DND-41 (cell line): ENCODE measurements around the gene TSPAN18.
"Not testable (repeated sequence)": the region's sequence is repeated elsewhere in the genome, so short reads cannot be mapped to it uniquely, and the experiment has no call there.

ENCODE experiments used
- ATAC-seq: fragments of 200-7000 bp; cut with Tn5 transposase; 3 replicates; pipeline ENCODE4 v1.9.1; 2021; ENCODE audit warnings: low read depth; ENCODE audit not compliant: insufficient read depth
- DNase-seq: peaks from one replicate; pipeline ENCODE4 v3.0.0-alpha.2; 2020
- H2AFZ ChIP-seq: 2 replicates; pipeline ENCODE4 v1.6.0; 2012; ENCODE audit warnings: low read depth, low read length
- H3K27ac ChIP-seq: 2 replicates; pipeline ENCODE4 v1.5.1; 2012; ENCODE audit warnings: low read length, inconsistent platforms
- H3K27me3 ChIP-seq: fragments of 200-600 bp; sonication (generic); 2 replicates; pipeline ENCODE4 v1.6.0; 2012; ENCODE audit warnings: low read length, mild to moderate bottlenecking, inconsistent platforms; ENCODE audit not compliant: insufficient read depth, poor library complexity
- H3K36me3 ChIP-seq: 2 replicates; pipeline ENCODE4 v1.5.1; 2012; ENCODE audit warnings: low read length, inconsistent platforms; ENCODE audit not compliant: insufficient read depth
- H3K4me1 ChIP-seq: 2 replicates; pipeline ENCODE4 v1.5.1; 2012; ENCODE audit warnings: mild to moderate bottlenecking, low read length; ENCODE audit not compliant: insufficient read depth
- H3K4me2 ChIP-seq: 2 replicates; pipeline ENCODE4 v1.6.0; 2012; ENCODE audit warnings: mild to moderate bottlenecking, moderate library complexity, low read length, inconsistent platforms; ENCODE audit not compliant: insufficient read depth
- H3K4me3 ChIP-seq, 2 experiments: fragments of 200-600 bp in 1 of 2; shearing (Covaris generic) in 1 of 2; 2 replicates each; pipeline ENCODE4 v1.5.1; 2012 to 2016; ENCODE audit warnings: inconsistent platforms in 2 of 2, low read length in 2 of 2, mild to moderate bottlenecking in 2 of 2, low read depth in 1 of 2, moderate library complexity in 1 of 2
- H3K79me2 ChIP-seq: 2 replicates; pipeline ENCODE4 v1.6.0; 2012; ENCODE audit warnings: low read length, inconsistent platforms; ENCODE audit not compliant: insufficient read depth
- H3K9ac ChIP-seq: 2 replicates; pipeline ENCODE4 v1.6.0; 2012; ENCODE audit warnings: low read depth, mild to moderate bottlenecking, inconsistent platforms, low read length, moderate library complexity
- H3K9me3 ChIP-seq: 2 replicates; pipeline ENCODE4 v1.5.1; 2012; ENCODE audit warnings: low read length, moderate library complexity, mild to moderate bottlenecking, inconsistent platforms; ENCODE audit not compliant: insufficient read depth, severe bottlenecking
- H4K20me1 ChIP-seq: 2 replicates; pipeline ENCODE4 v1.6.0; 2012; ENCODE audit warnings: low read length; ENCODE audit not compliant: insufficient read depth
- CTCF ChIP-seq: IDR thresholded peaks from 2 replicates; pipeline ENCODE4 v1.5.1; 2012; ENCODE audit warnings: borderline replicate concordance, low read length, moderate library complexity, mild to moderate bottlenecking; ENCODE audit not compliant: poor library complexity, severe bottlenecking; ENCODE audit errors: extremely low read depth
- EZH2 ChIP-seq: IDR thresholded peaks from 3 replicates; pipeline ENCODE4 v1.6.1; 2012; ENCODE audit warnings: borderline replicate concordance, low read depth, mild to moderate bottlenecking, moderate library complexity, low read length, inconsistent platforms; ENCODE audit not compliant: severe bottlenecking

TSPAN18 gene

GRCh38 chr11:44868455-44869421, 142.0 kb downstream of the TSPAN18 start:
- no peaks in the 10 kb centered on the region for H3K36me3 ChIP-seq
- peaks cover 10% of the 10 kb centered on the region for H3K27me3 ChIP-seq
- TF ChIP-seq CTCF, result no peak
- no peak for TF ChIP-seq EZH2
- DNase-seq (no peak), ATAC-seq (no peak)
- H3K27ac ChIP-seq, result no peak overlapping the region
- no peak overlapping the region for H3K9ac ChIP-seq
- no peaks in the 10 kb centered on the region for H3K9me3 ChIP-seq
- 0 out of 2 replicates have a peak, but pooled peaks cover 4% of the 10 kb centered on the region for H4K20me1 ChIP-seq
- no peaks in the 10 kb centered on the region for H3K79me2 ChIP-seq
- H2AFZ ChIP-seq, result no peak overlapping the region
- H3K4me1 ChIP-seq, result no peaks in the 10 kb centered on the region
- H3K4me2 ChIP-seq, result no peak overlapping the region
- no peak overlapping the region for H3K4me3 ChIP-seq

GRCh38 chr11:44870181-44870580, 143.4 kb downstream of the TSPAN18 start:
- Histone ChIP-seq H3K36me3 (no peaks in the 10 kb centered on the region), H3K27ac (no peak overlapping the region), H3K9me3 (no peaks in the 10 kb centered on the region), H3K4me3 (no peak overlapping the region), H2AFZ (no peak overlapping the region), H3K27me3 (peaks cover 12% of the 10 kb centered on the region), H3K9ac (no peak overlapping the region), H3K79me2 (no peaks in the 10 kb centered on the region), H3K4me1 (no peaks in the 10 kb centered on the region), H4K20me1 (0 out of 2 replicates have a peak, but pooled peaks cover 4% of the 10 kb centered on the region), H3K4me2 (no peak overlapping the region)
- ATAC-seq (0 out of 3 replicates have a peak, but pooled peaks have one; percentile 19), DNase-seq (no peak)
- TF ChIP-seq CTCF (no peak), EZH2 (no peak)

DNA sequence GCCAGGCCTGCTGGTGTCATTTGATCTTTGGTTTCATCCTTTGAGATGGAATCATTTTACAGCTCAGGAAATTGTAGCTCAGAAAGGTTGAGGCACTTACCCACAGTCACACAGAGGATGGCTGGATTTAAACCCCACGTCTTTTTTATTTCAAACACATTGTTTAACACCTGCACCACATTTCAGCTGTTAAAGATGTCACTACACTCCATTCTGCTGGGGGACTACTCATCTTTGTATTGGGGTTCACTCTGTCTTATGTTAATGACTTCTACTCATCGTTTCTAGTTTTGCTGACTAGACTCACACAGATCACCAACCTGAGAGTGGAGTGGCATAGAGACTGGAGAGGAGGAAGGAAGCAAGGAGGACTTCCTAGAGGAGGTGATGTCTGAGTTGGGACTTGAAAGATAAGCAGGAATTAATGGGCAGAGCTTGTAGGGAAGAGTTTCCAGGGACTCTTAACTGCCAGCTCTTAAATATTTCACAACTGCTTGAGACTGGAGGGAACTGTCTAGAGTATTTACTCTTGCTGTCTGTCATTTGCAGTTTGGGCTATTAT, 143.9 kb downstream of the TSPAN18 start:
- TF ChIP-seq EZH2, result no peak
- no peaks in the 10 kb centered on the region for H3K4me1 ChIP-seq
- H3K4me2 ChIP-seq, result no peak overlapping the region
- DNase-seq (no peak), ATAC-seq (no peak)
- H3K27me3 ChIP-seq, result peaks cover 12% of the 10 kb centered on the region
- H4K20me1 ChIP-seq, result 0 out of 2 replicates have a peak, but pooled peaks cover 4% of the 10 kb centered on the region
- H3K79me2 ChIP-seq, result no peaks in the 10 kb centered on the region
- no peak overlapping the region for H3K9ac ChIP-seq
- H2AFZ ChIP-seq, result no peak overlapping the region
- H3K27ac ChIP-seq, result no peak overlapping the region
- H3K4me3 ChIP-seq, result no peak overlapping the region
- no peaks in the 10 kb centered on the region for H3K9me3 ChIP-seq
- H3K36me3 ChIP-seq, result no peaks in the 10 kb centered on the region

- ATAC-seq, H3K4me1 ChIP-seq, DNase-seq, H2AFZ ChIP-seq, H3K4me3 ChIP-seq, H3K36me3 ChIP-seq, H3K9ac ChIP-seq, H4K20me1 ChIP-seq, H3K27ac ChIP-seq, H3K9me3 ChIP-seq, H3K79me2 ChIP-seq, H3K4me2 ChIP-seq: not testable (repeated sequence)
- H3K27me3 ChIP-seq, result peaks cover 18% of the 10 kb centered on the region
These were observed 144.9 kb downstream of the TSPAN18 start for GRCh38 chr11:44871682-44872081.
